Articular chondrocyte of knee joint (primary cell): ENCODE measurements around the gene METTL3. TPM values are rescaled to one million over a fixed set of nuclear protein-coding genes. Genes with fewer than 3 reads are reported as not detected.

Source experiments
- total RNA-seq: library from RNA; depleted of rRNA; stranded (reverse); fragments of >200 nt; gene quantifications from 2 replicates; pipeline ENCODE4 v1.2.3, GENCODE V29; 2012

Gene METTL3
- total RNA-seq = 24.6 and 29.7 TPM in 2 replicates

GRCh38 chr14:21510735-21511657, at the start of gene METTL3:
Gene METTL3, minus strand, starts transcription at chr14:21511340. Its CDS starts 117 bp downstream, at chr14:21511223.

DNA sequence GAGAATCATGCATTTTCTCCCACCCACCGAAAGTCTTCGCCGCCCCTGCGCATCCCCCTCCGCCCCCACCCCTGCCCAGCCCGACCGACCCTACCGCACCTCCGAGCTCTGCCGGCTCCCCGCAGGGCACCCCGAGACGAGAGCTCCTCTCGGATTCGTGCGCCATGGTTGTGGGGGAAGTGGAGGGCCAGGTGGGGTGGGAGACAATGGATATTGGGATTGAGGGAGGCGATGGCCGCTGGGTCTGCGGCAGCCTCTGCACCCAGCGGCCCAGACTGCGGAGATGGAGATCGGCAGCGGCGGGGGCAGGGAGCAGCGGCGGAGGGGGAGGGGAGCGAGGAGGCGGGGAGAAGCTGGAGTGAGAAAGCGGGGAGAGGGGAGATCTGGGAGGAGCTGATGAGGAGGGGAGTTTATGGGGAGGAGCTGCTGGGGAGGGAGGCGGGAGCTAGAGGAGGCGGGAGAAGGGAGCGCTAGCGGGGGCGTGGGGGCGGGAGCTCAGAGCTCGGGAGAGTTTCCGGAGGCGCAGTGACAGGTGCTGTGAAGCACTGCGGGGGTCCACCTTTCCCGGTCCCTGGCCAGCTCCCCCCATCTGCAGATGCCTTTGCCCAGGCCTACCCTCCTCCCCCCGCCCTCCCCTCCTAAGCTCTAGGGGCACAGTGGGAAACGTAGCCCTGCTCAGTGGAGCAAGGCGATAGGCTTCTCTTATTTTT, 15.0 kb upstream of the METTL3 start, which contains the start of gene SALL2:
Gene SALL2, minus strand, starts transcription at position 385 of the 710 bp plus-strand sequence. Its CDS starts 219 bp downstream, at position 166.

GRCh38 chr14:21476925-21477681, 34.0 kb downstream of the METTL3 start, which contains the start of the genes RAB2B and TOX4:
Gene RAB2B, minus strand, starts transcription at chr14:21476959. Its CDS starts 87 bp downstream, at chr14:21476872.
Gene TOX4, plus strand, starts transcription at chr14:21477195. Its CDS starts 84 bp downstream, at chr14:21477279.

GRCh38 chr14:21455912-21456667, 55.0 kb downstream of the METTL3 start, which contains the start of gene CHD8:
Gene CHD8, minus strand, starts transcription at chr14:21456123. Its CDS starts 24,480 bp downstream, at chr14:21431643.

Other genes with a start within 250 kb of the METTL3 start
- gene HNRNPC, start 241.9 kb downstream of the METTL3 start, total RNA-seq = 479 and 643 TPM in 2 replicates
- not detected in 2 replicates for gene RPGRIP1, start 231.3 kb downstream of the METTL3 start, total RNA-seq
- 84.0 and 90.9 TPM in 2 replicates for gene SUPT16H, start 127.3 kb downstream of the METTL3 start, total RNA-seq
- gene CHD8, start 55.2 kb downstream of the METTL3 start, total RNA-seq = 57.4 and 60.1 TPM in 2 replicates
- 28.9 and 36.6 TPM in 2 replicates for gene RAB2B, start 34.4 kb downstream of the METTL3 start, total RNA-seq
- 36.9 and 37.8 TPM in 2 replicates for gene TOX4, start 34.1 kb downstream of the METTL3 start, total RNA-seq
- gene SALL2, start 15.0 kb upstream of the METTL3 start, total RNA-seq = 3.0 and 4.4 TPM in 2 replicates
- gene OR10G3, start 68.7 kb upstream of the METTL3 start, total RNA-seq = not detected in 2 replicates
- gene OR10G2, start 123.6 kb upstream of the METTL3 start, total RNA-seq = not detected in 2 replicates
- not detected in 2 replicates for gene OR4E2, start 142.5 kb upstream of the METTL3 start, total RNA-seq
- not detected in 2 replicates for gene OR4E1, start 162.5 kb upstream of the METTL3 start, total RNA-seq